Hematopoietic multipotent progenitor cell treated with erythropoietin and hydrocortisone succinate and interleukin-3 and kit ligand, for 15 days (in vitro differentiated cells): ENCODE data around the gene MACF1.
A peak's percentile ranks its signal among the peaks of the same experiment; 100 is the strongest.
"Not testable (repeated sequence)": the region's sequence is repeated elsewhere in the genome, so short reads cannot be mapped to it uniquely, and the experiment has no call there.

Experiments used
- DNase-seq: peaks from one replicate; pipeline ENCODE4 v3.0.0-alpha.2; 2015; ENCODE audit warnings: low spot score

MACF1 gene

GRCh38 chr1:39204441-39205081 lies at the start of gene MACF1:
Gene MACF1, plus strand, starts transcription at chr1:39204695. Its CDS starts 328 bp downstream, at chr1:39205023.
- DNase-seq = no peak

GRCh38 chr1:39157304-39157703 lies 47.2 kb upstream of the MACF1 start:
- DNase-seq = no peak

- no peak for DNase-seq
These were observed 46.0 kb upstream of the MACF1 start for GRCh38 chr1:39158327-39159086.

- DNase-seq = no peak
These were observed 45.1 kb upstream of the MACF1 start for GRCh38 chr1:39159224-39160036.

- no peak for DNase-seq
These were observed 43.8 kb upstream of the MACF1 start for GRCh38 chr1:39160703-39161102.

GRCh38 chr1:39161811-39162210 lies 42.7 kb upstream of the MACF1 start:
- DNase-seq = not testable (repeated sequence)

- DNase-seq = no peak
These were observed 41.0 kb upstream of the MACF1 start for GRCh38 chr1:39163469-39163868.

GRCh38 chr1:39164256-39164655 lies 40.2 kb upstream of the MACF1 start:
- no peak for DNase-seq

GRCh38 chr1:39165049-39165448 lies 39.4 kb upstream of the MACF1 start:
- DNase-seq = no peak

GRCh38 chr1:39165488-39165887 lies 39.0 kb upstream of the MACF1 start:
- DNase-seq = no peak

- DNase-seq = peak; percentile 14
These were observed 36.8 kb upstream of the MACF1 start for GRCh38 chr1:39167632-39168209.

GRCh38 chr1:39168301-39169080 lies 36.0 kb upstream of the MACF1 start:
- DNase-seq = no peak

GRCh38 chr1:39170731-39171667 lies 33.5 kb upstream of the MACF1 start:
- DNase-seq = no peak

GRCh38 chr1:39173119-39173994 lies 31.1 kb upstream of the MACF1 start:
- no peak for DNase-seq

GRCh38 chr1:39173995-39174380 lies 30.5 kb upstream of the MACF1 start:
- DNase-seq = no peak

- no peak for DNase-seq
These were observed 30.0 kb upstream of the MACF1 start for GRCh38 chr1:39174390-39175081.

GRCh38 chr1:39177706-39178105 lies 26.8 kb upstream of the MACF1 start:
- no peak for DNase-seq

- no peak for DNase-seq
These were observed 25.7 kb upstream of the MACF1 start for GRCh38 chr1:39178541-39179431.
